Smooth muscle cell of the umbilical artery (primary cell): Measurements from ENCODE around the gene UGCG. TPM values are rescaled to one million over a fixed set of nuclear protein-coding genes. Genes with fewer than 3 reads are reported as not detected.

ENCODE experiments used
- total RNA-seq: library from RNA; depleted of rRNA; stranded (reverse); fragments of >200 nt; gene quantifications from 2 replicates; pipeline ENCODE4 v1.2.3, GENCODE V29; 2014

UGCG gene
- 71.6 and 167 TPM in 2 replicates for total RNA-seq

DNA sequence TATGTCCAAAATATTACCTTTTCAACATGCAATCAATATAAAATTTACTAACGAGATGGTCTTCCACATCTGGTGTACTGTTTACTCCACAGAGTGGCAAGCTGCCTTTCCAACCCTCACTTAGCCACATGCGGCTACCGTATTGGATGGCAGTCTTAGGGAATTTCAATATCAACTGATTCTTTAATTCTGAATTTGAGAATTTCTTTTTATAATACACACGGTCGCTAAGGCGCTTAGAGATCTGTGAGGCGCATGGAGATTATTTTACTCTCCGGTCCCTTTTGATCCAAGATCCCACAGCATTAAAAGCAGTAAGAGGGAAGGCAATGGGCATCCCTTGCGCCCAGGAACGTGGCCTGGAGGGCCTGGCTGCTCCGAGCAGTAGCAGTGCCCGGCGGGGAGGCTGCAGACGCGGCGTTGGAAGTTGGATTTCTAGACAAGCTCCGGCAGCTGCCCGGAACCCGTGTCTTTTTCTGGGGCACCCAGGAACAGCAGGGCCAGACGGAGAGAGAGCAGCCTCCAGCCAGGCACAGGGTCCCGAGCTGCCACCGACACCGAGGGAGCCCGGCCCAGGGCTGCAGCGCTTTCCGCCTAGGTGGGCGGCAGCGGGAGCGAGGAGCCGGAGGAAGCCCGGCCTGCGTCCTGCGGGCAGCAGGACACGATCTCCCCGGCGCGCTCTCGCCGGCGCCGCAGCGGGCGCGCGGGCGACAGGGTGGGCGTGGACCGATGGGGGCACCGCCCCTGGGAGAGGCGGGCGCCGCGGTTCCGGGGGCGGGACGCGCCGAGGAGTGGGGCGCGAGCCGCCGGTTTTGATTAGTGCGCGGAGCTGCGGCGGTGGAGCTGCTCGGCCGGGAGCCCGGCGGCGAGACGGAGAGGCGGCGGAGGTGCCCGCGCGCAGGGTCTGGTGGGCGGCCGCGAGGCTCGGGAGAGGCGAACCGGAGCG is at the start of gene UGCG:
Gene UGCG, plus strand, starts transcription at position 819 of the 946 bp plus-strand sequence. CDS start 402 bp downstream, outside the sequence.

Other genes starting within 250 kb of the UGCG start
- gene GNG10, start 235.2 kb upstream of the UGCG start, total RNA-seq: 83.2 and 85.8 TPM in 2 replicates
- gene SHOC1, start 101.9 kb upstream of the UGCG start, total RNA-seq: under 0.01 and 0.09 TPM in 2 replicates